Loucy (cell line): ENCODE measurements around the gene BCAR3.

Source experiments
- CTCF ChIP-seq: fragments of 200-600 bp; sonication (generic); conservative IDR thresholded peaks from 2 replicates; pipeline ENCODE4 v1.5.1; 2014; ENCODE audit warnings: mild to moderate bottlenecking, antibody characterized with exemption, low read length
- EZH2phosphoT487 ChIP-seq: fragments of 200-600 bp; IDR thresholded peaks from 2 replicates; pipeline ENCODE4 v1.6.1; 2018; ENCODE audit warnings: antibody characterized with exemption, mild to moderate bottlenecking, moderate library complexity, borderline replicate concordance

GRCh38 chr1:93638307-93638847 lies 43.3 kb downstream of the BCAR3 start:
- TF ChIP-seq CTCF (no peak), EZH2phosphoT487 (no peak)
